Astrocyte (in vitro differentiated cells and primary cell): ENCODE measurements around the gene ERRFI1. TPM values are rescaled to one million over a fixed set of nuclear protein-coding genes. Genes with fewer than 3 reads are reported as not detected.

ENCODE experiments used
- DNase-seq: peaks from one replicate; pipeline ENCODE4 v3.0.0-alpha.2; 2010; ENCODE audit warnings: low read depth
- FAIRE-seq: peaks from 2 replicates; lab custom pipeline; 2011; peaks lifted over from hg19 to GRCh38; lab: Jason Lieb, UNC
- H2AFZ ChIP-seq: 2 replicates; pipeline ENCODE4 v1.6.0; 2012; ENCODE audit warnings: low read depth, low read length, inconsistent platforms
- H3K27ac ChIP-seq: 2 replicates; pipeline ENCODE4 v1.5.1; 2011; ENCODE audit warnings: low read depth, low read length, inconsistent platforms
- H3K27me3 ChIP-seq: 2 replicates; pipeline ENCODE4 v1.6.0; 2011; ENCODE audit warnings: low read length, inconsistent platforms; ENCODE audit not compliant: insufficient read depth
- H3K36me3 ChIP-seq: 2 replicates; pipeline ENCODE4 v1.5.1; 2011; ENCODE audit warnings: low read length, inconsistent platforms; ENCODE audit not compliant: insufficient read depth
- H3K4me1 ChIP-seq: 2 replicates; pipeline ENCODE4 v1.5.1; 2011; ENCODE audit warnings: low read length, inconsistent platforms; ENCODE audit not compliant: insufficient read depth
- H3K4me2 ChIP-seq: 2 replicates; pipeline ENCODE4 v1.6.0; 2012; ENCODE audit warnings: low read length, inconsistent platforms
- H3K4me3 ChIP-seq: 2 replicates; pipeline ENCODE4 v1.5.1; 2011; ENCODE audit warnings: low read depth, mild to moderate bottlenecking, low read length, inconsistent platforms; ENCODE audit not compliant: insufficient read depth
- H3K79me2 ChIP-seq: 2 replicates; pipeline ENCODE4 v1.6.0; 2012; ENCODE audit warnings: mild to moderate bottlenecking, low read length, inconsistent platforms; ENCODE audit not compliant: insufficient read depth
- H3K9ac ChIP-seq: 2 replicates; pipeline ENCODE4 v1.6.0; 2012; ENCODE audit warnings: mild to moderate bottlenecking, low read length, inconsistent platforms
- H3K9me3 ChIP-seq: 2 replicates; pipeline ENCODE4 v1.5.1; 2012; ENCODE audit warnings: low read depth, mild to moderate bottlenecking, low read length, inconsistent platforms; ENCODE audit not compliant: insufficient read depth
- H4K20me1 ChIP-seq: 2 replicates; pipeline ENCODE4 v1.6.0; 2012; ENCODE audit warnings: low read length, inconsistent platforms; ENCODE audit not compliant: insufficient read depth
- H3K27ac Mint-ChIP-seq: one replicate; pipeline ENCODE4 v1.8.0; 2021; ENCODE audit warnings: mild to moderate bottlenecking, mixed read lengths; ENCODE audit not compliant: unreplicated experiment
- H3K27me3 Mint-ChIP-seq: one replicate; pipeline ENCODE4 v1.8.0; 2021; ENCODE audit warnings: low read depth, mixed read lengths; ENCODE audit not compliant: unreplicated experiment
- H3K36me3 Mint-ChIP-seq: one replicate; pipeline ENCODE4 v1.8.0; 2021; ENCODE audit warnings: low read depth, mixed read lengths; ENCODE audit not compliant: unreplicated experiment
- H3K4me1 Mint-ChIP-seq: one replicate; pipeline ENCODE4 v1.8.0; 2021; ENCODE audit warnings: low read depth, mixed read lengths; ENCODE audit not compliant: unreplicated experiment
- H3K4me3 Mint-ChIP-seq: one replicate; pipeline ENCODE4 v1.8.0; 2021; ENCODE audit warnings: mild to moderate bottlenecking, moderate library complexity, mixed read lengths; ENCODE audit not compliant: unreplicated experiment
- H3K9me3 Mint-ChIP-seq: one replicate; pipeline ENCODE4 v1.8.0; 2021; ENCODE audit warnings: mild to moderate bottlenecking, mixed read lengths; ENCODE audit not compliant: unreplicated experiment
- EZH2 ChIP-seq: IDR thresholded peaks from 2 replicates; pipeline ENCODE4 v1.6.1; 2012; ENCODE audit warnings: mild to moderate bottlenecking, low read length, inconsistent platforms; ENCODE audit not compliant: insufficient read depth
- total RNA-seq: library from RNA; stranded (reverse); gene quantifications from 2 replicates; pipeline ENCODE4 v1.2.1, GENCODE V29; 2021
- TF ChIP-seq, protein P1 (sequence below): IDR thresholded peaks from 2 replicates; pipeline ENCODE4 v1.5.1; 2011; ENCODE audit warnings: low read depth, mild to moderate bottlenecking, inconsistent platforms, low read length, moderate library complexity; ENCODE audit not compliant: insufficient read depth

The ERRFI1 gene
- total RNA-seq, 1 donor from 2014 or later, result 81.5 TPM

DNA sequence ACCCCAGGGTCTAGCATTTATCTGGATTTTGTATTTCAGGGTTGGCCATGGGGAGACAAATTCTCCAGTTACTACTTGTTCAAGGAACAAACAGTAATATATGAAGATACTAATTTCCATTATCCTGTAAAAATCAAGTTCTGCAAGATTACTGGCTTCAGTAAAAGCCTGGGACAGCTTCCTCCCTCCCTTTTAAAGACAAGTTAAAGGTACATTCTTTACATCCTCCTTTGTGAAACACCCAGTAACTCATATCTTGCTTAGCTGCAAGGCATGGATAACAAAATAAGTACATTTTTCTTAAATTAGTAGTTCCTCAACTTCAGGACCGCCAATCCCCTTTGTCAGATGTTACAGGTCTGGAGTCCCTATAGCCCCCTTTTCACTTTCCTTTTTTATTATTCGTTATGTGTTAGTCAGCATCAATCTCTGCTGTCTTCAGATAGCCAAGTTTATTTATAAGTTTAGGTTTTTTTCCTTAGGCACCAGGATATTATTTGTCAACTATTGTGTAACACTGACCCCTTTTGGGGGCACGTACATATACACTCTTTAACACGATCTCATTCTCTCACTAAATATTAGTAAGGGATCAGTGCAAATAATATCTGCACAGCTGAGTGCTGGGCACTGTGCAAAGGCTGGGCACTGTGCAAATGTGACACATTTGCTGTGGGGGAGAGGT is 9.8 kb downstream of the ERRFI1 start:
- H3K79me2 ChIP-seq, result peaks cover 100% of the 10 kb centered on the region
- Mint-ChIP-seq H3K4me1 (peaks cover 74% of the 10 kb centered on the region), H3K4me3 (peak overlapping the region; percentile 2), H3K9me3 (no peaks in the 10 kb centered on the region), H3K27me3 (no peaks in the 10 kb centered on the region), H3K27ac (no peak overlapping the region), H3K36me3 (peaks cover 11% of the 10 kb centered on the region)
- peaks cover 63% of the 10 kb centered on the region for H3K4me1 ChIP-seq
- DNase-seq, result no peak
- H3K27ac ChIP-seq, result no peak overlapping the region
- H3K4me3 ChIP-seq, result no peak overlapping the region
- no peaks in the 10 kb centered on the region for H3K9me3 ChIP-seq
- no peak for FAIRE-seq
- H3K4me2 ChIP-seq, result peak overlapping the region; percentile 58
- peak overlapping the region; percentile 1 for H3K9ac ChIP-seq
- no peak for TF ChIP-seq EZH2
- TF ChIP-seq, protein P1, sequence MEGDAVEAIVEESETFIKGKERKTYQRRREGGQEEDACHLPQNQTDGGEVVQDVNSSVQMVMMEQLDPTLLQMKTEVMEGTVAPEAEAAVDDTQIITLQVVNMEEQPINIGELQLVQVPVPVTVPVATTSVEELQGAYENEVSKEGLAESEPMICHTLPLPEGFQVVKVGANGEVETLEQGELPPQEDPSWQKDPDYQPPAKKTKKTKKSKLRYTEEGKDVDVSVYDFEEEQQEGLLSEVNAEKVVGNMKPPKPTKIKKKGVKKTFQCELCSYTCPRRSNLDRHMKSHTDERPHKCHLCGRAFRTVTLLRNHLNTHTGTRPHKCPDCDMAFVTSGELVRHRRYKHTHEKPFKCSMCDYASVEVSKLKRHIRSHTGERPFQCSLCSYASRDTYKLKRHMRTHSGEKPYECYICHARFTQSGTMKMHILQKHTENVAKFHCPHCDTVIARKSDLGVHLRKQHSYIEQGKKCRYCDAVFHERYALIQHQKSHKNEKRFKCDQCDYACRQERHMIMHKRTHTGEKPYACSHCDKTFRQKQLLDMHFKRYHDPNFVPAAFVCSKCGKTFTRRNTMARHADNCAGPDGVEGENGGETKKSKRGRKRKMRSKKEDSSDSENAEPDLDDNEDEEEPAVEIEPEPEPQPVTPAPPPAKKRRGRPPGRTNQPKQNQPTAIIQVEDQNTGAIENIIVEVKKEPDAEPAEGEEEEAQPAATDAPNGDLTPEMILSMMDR, result no peak
- H4K20me1 ChIP-seq, result peaks cover 92% of the 10 kb centered on the region
- H3K27me3 ChIP-seq, result no peaks in the 10 kb centered on the region
- H3K36me3 ChIP-seq, result peaks cover 33% of the 10 kb centered on the region
- H2AFZ ChIP-seq, result no peak overlapping the region

- Mint-ChIP-seq H3K4me1 (peaks cover 70% of the 10 kb centered on the region), H3K36me3 (peaks cover 11% of the 10 kb centered on the region), H3K27me3 (no peaks in the 10 kb centered on the region), H3K27ac (no peak overlapping the region), H3K9me3 (no peaks in the 10 kb centered on the region), H3K4me3 (no peak overlapping the region)
- Histone ChIP-seq H3K9ac (peak overlapping the region; percentile 52), H2AFZ (no peak overlapping the region), H3K4me1 (peaks cover 58% of the 10 kb centered on the region), H3K27me3 (no peaks in the 10 kb centered on the region), H3K79me2 (peaks cover 100% of the 10 kb centered on the region), H3K9me3 (no peaks in the 10 kb centered on the region), H3K27ac (peak overlapping the region; percentile 53), H3K4me2 (peak overlapping the region; percentile 58), H4K20me1 (peaks cover 94% of the 10 kb centered on the region), H3K4me3 (no peak overlapping the region), H3K36me3 (peaks cover 38% of the 10 kb centered on the region)
- TF ChIP-seq, protein P1, result no peak
- TF ChIP-seq EZH2, result no peak
- DNase-seq, result no peak
- FAIRE-seq, result no peak
Measured at GRCh38 chr1:8015809-8016165, 10.3 kb downstream of the ERRFI1 start.
